PC-9 (cell line): ENCODE measurements around the gene RPRML. TPM values are rescaled to one million over a fixed set of nuclear protein-coding genes. Genes with fewer than 3 reads are reported as not detected.

Experiments used
- BruUV-seq: library from RNA; stranded (reverse); fragments of 400-500 nt; replicated peaks from 2 replicates; lab custom pipeline; 2021; lab: Mats Ljungman, UMichigan
- CTCF ChIA-PET: fragments of 300-600 bp; sonication (Branson Sonifier 250); formaldehyde crosslinking; loops from one replicate; lab custom pipeline; 2022; ENCODE audit warnings: antibody characterized with exemption; lab: Charles Lee
- POLR2A ChIA-PET: fragments of 300-600 bp; sonication (Branson Sonifier 250); formaldehyde crosslinking; loops from one replicate; lab custom pipeline; 2022; ENCODE audit warnings: antibody characterized with exemption; ENCODE audit not compliant: unreplicated experiment; lab: Charles Lee
- DNase-seq, 2 experiments: peaks; one replicate each; pipeline versions ENCODE4 v3.0.0 to v3.0.0-alpha.2; 2015 to 2022; ENCODE audit warnings: mixed read lengths in 1 of 2
- H2AFZ ChIP-seq: fragments of 200-600 bp; sonication (generic); 2 replicates; pipeline ENCODE4 v1.8.1; 2017; ENCODE audit warnings: antibody characterized with exemption
- H3F3A ChIP-seq: fragments of 200-600 bp; sonication (generic); 2 replicates; pipeline ENCODE4 v1.8.1; 2017; ENCODE audit warnings: antibody characterized with exemption, mild to moderate bottlenecking, low read depth; ENCODE audit not compliant: insufficient read depth
- H3K27ac ChIP-seq: fragments of 200-600 bp; sonication (generic); 2 replicates; pipeline ENCODE4 v1.6.1; 2016; ENCODE audit warnings: mixed run types
- H3K27me3 ChIP-seq: fragments of 200-600 bp; sonication (generic); 2 replicates; pipeline ENCODE4 v1.6.1; 2016; ENCODE audit warnings: low read depth, mixed run types; ENCODE audit not compliant: insufficient read depth
- H3K36me3 ChIP-seq: fragments of 200-600 bp; sonication (generic); 2 replicates; pipeline ENCODE4 v1.6.1; 2016; ENCODE audit warnings: low read depth, mixed run types
- H3K4me1 ChIP-seq: fragments of 200-600 bp; sonication (generic); replicated peaks from 2 replicates; pipeline ENCODE4 v1.6.1; 2016; ENCODE audit warnings: mixed run types; ENCODE audit not compliant: insufficient read depth
- H3K4me2 ChIP-seq: fragments of 200-600 bp; sonication (generic); 2 replicates; pipeline ENCODE4 v1.6.1; 2017; ENCODE audit warnings: mixed run types
- H3K4me3 ChIP-seq: fragments of 200-600 bp; sonication (generic); 2 replicates; pipeline ENCODE4 v1.6.1; 2016; ENCODE audit warnings: mixed run types
- H3K79me2 ChIP-seq: fragments of 200-600 bp; sonication (generic); 2 replicates; pipeline ENCODE4 v1.6.1; 2017; ENCODE audit warnings: low read depth, mixed run types
- H3K9me2 ChIP-seq: fragments of 200-600 bp; sonication (generic); 2 replicates; pipeline ENCODE4 v1.8.1; 2017; ENCODE audit warnings: mild to moderate bottlenecking; ENCODE audit not compliant: insufficient read depth
- H3K9me3 ChIP-seq: fragments of 200-600 bp; sonication (generic); 2 replicates; pipeline ENCODE4 v1.8.1; 2016; ENCODE audit warnings: low read depth; ENCODE audit not compliant: insufficient read depth
- H4K20me1 ChIP-seq: fragments of 200-600 bp; sonication (generic); 2 replicates; pipeline ENCODE4 v1.8.1; 2017; ENCODE audit not compliant: insufficient read depth
- CTCF ChIP-seq: fragments of 200-600 bp; sonication (generic); conservative IDR thresholded peaks from 2 replicates; pipeline ENCODE4 v1.6.1; 2017; ENCODE audit warnings: mixed run types, antibody characterized with exemption, mild to moderate bottlenecking, moderate library complexity
- EZH2 ChIP-seq: fragments of 200-600 bp; sonication (generic); IDR thresholded peaks from 2 replicates; pipeline ENCODE4 v1.8.0; 2017; ENCODE audit warnings: antibody characterized with exemption, low read depth
- intact Hi-C: fragments of 100-400 bp; cut with micrococcal nuclease; formaldehyde crosslinking; loops from one replicate; pipeline ENCODE4 v1.10.0; 2022; ENCODE audit not compliant: unreplicated experiment
- total RNA-seq: library from RNA; stranded (reverse); gene quantifications from 2 replicates; pipeline ENCODE4 v1.2.3, GENCODE V29; 2021

Gene RPRML
- total RNA-seq, 1 experiment from 2014 or later: not detected

- Histone ChIP-seq H3K4me3 (no peak overlapping the region), H4K20me1 (no peaks in the 10 kb centered on the region), H3F3A (no peaks in the 10 kb centered on the region; the same call in 1 of the 2 replicates), H3K36me3 (no peaks in the 10 kb centered on the region), H3K9me3 (no peaks in the 10 kb centered on the region), H3K9me2 (no peaks in the 10 kb centered on the region), H3K27ac (no peak overlapping the region), H2AFZ (no peak overlapping the region), H3K4me1 (no peaks in the 10 kb centered on the region), H3K79me2 (no peaks in the 10 kb centered on the region), H3K27me3 (no peaks in the 10 kb centered on the region), H3K4me2 (no peak overlapping the region)
- no peak for DNase-seq
- BruUV-seq: no TSS peak
- intact Hi-C loops: no loop called here
- TF ChIP-seq EZH2: no peak
- no peak for TF ChIP-seq CTCF
- POLR2A ChIA-PET: no interaction called here
- CTCF ChIA-PET: no interaction called here
These were observed 17.0 kb upstream of the RPRML start for GRCh38 chr17:46995841-46996571.

- no peak overlapping the region for H3K4me2 ChIP-seq
- BruUV-seq: no TSS peak
- no peaks in the 10 kb centered on the region for H3K9me2 ChIP-seq
- no peaks in the 10 kb centered on the region for H3K27me3 ChIP-seq
- H3K4me1 ChIP-seq: no peaks in the 10 kb centered on the region
- no peaks in the 10 kb centered on the region for H3K36me3 ChIP-seq
- H3K9me3 ChIP-seq: no peaks in the 10 kb centered on the region
- H3K4me3 ChIP-seq: no peak overlapping the region
- intact Hi-C loops: no loop called here
- ChIA-PET CTCF (no interaction called here), POLR2A (interaction anchor here (0.6 kb wide), 1 partner anchor 109 kb away, joined by 5 read pairs; no protein-coding TSS in a partner anchor)
- no peak overlapping the region for H2AFZ ChIP-seq
- no peaks in the 10 kb centered on the region for H3F3A ChIP-seq
- no peak overlapping the region for H3K27ac ChIP-seq
- H3K79me2 ChIP-seq: no peaks in the 10 kb centered on the region
- no peaks in the 10 kb centered on the region for H4K20me1 ChIP-seq
- DNase-seq: no peak
- TF ChIP-seq CTCF: no peak
- no peak for TF ChIP-seq EZH2
These were observed 15.9 kb upstream of the RPRML start for GRCh38 chr17:46994993-46995392.

GRCh38 chr17:46991617-46992016 lies 12.6 kb upstream of the RPRML start:
- POLR2A ChIA-PET: interaction anchor here (0.6 kb wide), 1 partner anchor 47 kb away, joined by 4 read pairs; no protein-coding TSS in a partner anchor
- no peak for DNase-seq
- H3K4me2 ChIP-seq: no peak overlapping the region

More at GRCh38 chr17:46991617-46992016, 12.6 kb upstream of the RPRML start:
- H3K9me3 ChIP-seq: no peaks in the 10 kb centered on the region
- no peaks in the 10 kb centered on the region for H3K9me2 ChIP-seq
- H3K79me2 ChIP-seq: no peaks in the 10 kb centered on the region
- no TSS peak for BruUV-seq
- intact Hi-C loops: no loop called here
- H3K27ac ChIP-seq: no peak overlapping the region
- no peak overlapping the region for H2AFZ ChIP-seq
- CTCF ChIA-PET: no interaction called here
- H3K36me3 ChIP-seq: no peaks in the 10 kb centered on the region
- no peaks in the 10 kb centered on the region for H3K27me3 ChIP-seq
- H3K4me3 ChIP-seq: no peak overlapping the region
- H4K20me1 ChIP-seq: no peaks in the 10 kb centered on the region
- H3K4me1 ChIP-seq: no peaks in the 10 kb centered on the region
- no peak for TF ChIP-seq EZH2
- no peak for TF ChIP-seq CTCF
- no peaks in the 10 kb centered on the region for H3F3A ChIP-seq
